OCI-LY1 (cell line): ENCODE measurements around the gene C2.
"Not testable (repeated sequence)": the region's sequence is repeated elsewhere in the genome, so short reads cannot be mapped to it uniquely, and the experiment has no call there.

Experiments used
- H2AFZ ChIP-seq: fragments of 200-600 bp; sonication (generic), shearing (Covaris generic); 2 replicates; pipeline ENCODE4 v1.6.0; 2014; ENCODE audit warnings: antibody characterized with exemption, mild to moderate bottlenecking, low read length
- H3F3A ChIP-seq: fragments of 200-600 bp; sonication (generic), shearing (Covaris generic); 2 replicates; pipeline ENCODE4 v1.6.0; 2014; ENCODE audit warnings: mild to moderate bottlenecking, antibody characterized with exemption, low read length, moderate library complexity; ENCODE audit not compliant: insufficient read depth
- H3K27ac ChIP-seq: fragments of 200-600 bp; sonication (generic); 2 replicates; pipeline ENCODE4 v1.5.1; 2014; ENCODE audit warnings: low read length, mixed run types, mild to moderate bottlenecking, low read depth; ENCODE audit not compliant: poor library complexity, severe bottlenecking
- H3K27me3 ChIP-seq: fragments of 200-600 bp; sonication (generic); 2 replicates; pipeline ENCODE4 v1.6.0; 2014; ENCODE audit warnings: antibody characterized with exemption, mild to moderate bottlenecking, low read length, moderate library complexity; ENCODE audit not compliant: insufficient read depth
- H3K36me3 ChIP-seq: fragments of 200-600 bp; sonication (generic); 2 replicates; pipeline ENCODE4 v1.6.1; 2014; ENCODE audit warnings: mild to moderate bottlenecking, antibody characterized with exemption, low read length, moderate library complexity, mixed read lengths; ENCODE audit not compliant: insufficient read depth
- H3K4me1 ChIP-seq: fragments of 200-600 bp; sonication (generic); 2 replicates; pipeline ENCODE4 v1.5.1; 2014; ENCODE audit warnings: mild to moderate bottlenecking, low read length, moderate library complexity; ENCODE audit not compliant: insufficient read depth, severe bottlenecking
- H3K4me2 ChIP-seq: fragments of 200-600 bp; sonication (generic), shearing (Covaris generic); 2 replicates; pipeline ENCODE4 v1.6.1; 2014; ENCODE audit warnings: low read length
- H3K4me3 ChIP-seq: fragments of 200-600 bp; sonication (generic); 2 replicates; pipeline ENCODE4 v1.5.1; 2014; ENCODE audit warnings: low read length, low read depth, mild to moderate bottlenecking, mixed read lengths; ENCODE audit not compliant: poor library complexity, severe bottlenecking
- H3K79me2 ChIP-seq: fragments of 200-600 bp; shearing (Covaris generic); 2 replicates; pipeline ENCODE4 v1.6.1; 2016; ENCODE audit warnings: mixed run types, low read length, mixed read lengths; ENCODE audit not compliant: insufficient read depth
- H3K9ac ChIP-seq: fragments of 200-600 bp; sonication (generic), shearing (Covaris generic); 2 replicates; pipeline ENCODE4 v1.6.1; 2014; ENCODE audit warnings: mild to moderate bottlenecking, low read length, mixed read lengths
- H3K9me2 ChIP-seq: fragments of 200-600 bp; sonication (generic), shearing (Covaris generic); 2 replicates; pipeline ENCODE4 v1.6.1; 2014; ENCODE audit warnings: low read depth, mild to moderate bottlenecking, low read length, mixed read lengths
- H3K9me3 ChIP-seq: fragments of 200-600 bp; shearing (Covaris generic); 2 replicates; pipeline ENCODE4 v1.6.1; 2014; ENCODE audit warnings: low read length, mixed read lengths
- H4K20me1 ChIP-seq: fragments of 200-600 bp; sonication (generic), shearing (Covaris generic); 2 replicates; pipeline ENCODE4 v1.6.0; 2016; ENCODE audit warnings: mild to moderate bottlenecking, low read length; ENCODE audit not compliant: insufficient read depth
- CTCF ChIP-seq: fragments of 200-600 bp; sonication (generic), shearing (Covaris generic); IDR thresholded peaks from 2 replicates; pipeline ENCODE4 v1.5.1; 2017; ENCODE audit warnings: mild to moderate bottlenecking, antibody characterized with exemption, low read length, moderate library complexity, mixed read lengths
- EZH2 ChIP-seq: fragments of 200-600 bp; sonication (generic), shearing (Covaris generic); IDR thresholded peaks from 2 replicates; pipeline ENCODE4 v1.8.0; 2017; ENCODE audit warnings: borderline replicate concordance, mixed run types, mild to moderate bottlenecking, antibody characterized with exemption, low read length, moderate library complexity, mixed read lengths

The C2 gene

GRCh38 chr6:31972709-31973350 lies 45.3 kb downstream of the C2 start:
- H3K4me2 ChIP-seq = peak overlapping the region; percentile 98
- 0 out of 2 replicates have a peak, but pooled peaks cover 5% of the 10 kb centered on the region for H3F3A ChIP-seq
- 0 out of 2 replicates have a peak overlapping the region, but pooled peaks have one; percentile 29 for H2AFZ ChIP-seq
- H3K4me3 ChIP-seq = peak overlapping the region; percentile 82
- H3K79me2 ChIP-seq = no peaks in the 10 kb centered on the region
- H3K4me1 ChIP-seq = peaks cover 34% of the 10 kb centered on the region
- TF ChIP-seq EZH2 (no peak), CTCF (no peak)
- H4K20me1 ChIP-seq = no peaks in the 10 kb centered on the region
- H3K27ac ChIP-seq = peak overlapping the region; percentile 63
- no peaks in the 10 kb centered on the region for H3K9me2 ChIP-seq
- H3K27me3 ChIP-seq = no peaks in the 10 kb centered on the region
- H3K36me3 ChIP-seq = peaks cover 28% of the 10 kb centered on the region
- peak overlapping the region; percentile 87 for H3K9ac ChIP-seq
- no peaks in the 10 kb centered on the region for H3K9me3 ChIP-seq

GRCh38 chr6:31976065-31976464 lies 48.5 kb downstream of the C2 start:
- not testable (repeated sequence) for H3K27ac ChIP-seq, H3K9me2 ChIP-seq, H3K4me3 ChIP-seq, H2AFZ ChIP-seq, H3F3A ChIP-seq, H3K9me3 ChIP-seq, H3K36me3 ChIP-seq, H3K27me3 ChIP-seq, H4K20me1 ChIP-seq, H3K4me2 ChIP-seq, H3K79me2 ChIP-seq, H3K9ac ChIP-seq
- H3K4me1 ChIP-seq = peaks cover 18% of the 10 kb centered on the region

GRCh38 chr6:31977816-31978431 lies 50.4 kb downstream of the C2 start:
- H3F3A ChIP-seq = 0 out of 2 replicates have a peak, but pooled peaks cover 5% of the 10 kb centered on the region
- no peak for TF ChIP-seq EZH2
- no peak for TF ChIP-seq CTCF
- no peaks in the 10 kb centered on the region for H3K27me3 ChIP-seq
- H3K36me3 ChIP-seq = no peaks in the 10 kb centered on the region
- no peak overlapping the region for H3K27ac ChIP-seq
- H3K9ac ChIP-seq = no peak overlapping the region
- no peak overlapping the region for H2AFZ ChIP-seq
- H3K9me3 ChIP-seq = no peaks in the 10 kb centered on the region
- no peaks in the 10 kb centered on the region for H4K20me1 ChIP-seq
- H3K79me2 ChIP-seq = no peaks in the 10 kb centered on the region
- H3K4me3 ChIP-seq = no peak overlapping the region
- no peaks in the 10 kb centered on the region for H3K9me2 ChIP-seq
- H3K4me1 ChIP-seq = peaks cover 7% of the 10 kb centered on the region
- H3K4me2 ChIP-seq = no peak overlapping the region
